IPS DF 6.9 (cell line): Measurements from ENCODE around the gene PGP.
A peak's percentile ranks its signal among the peaks of the same experiment; 100 is the strongest.
"Not testable (repeated sequence)": the region's sequence is repeated elsewhere in the genome, so short reads cannot be mapped to it uniquely, and the experiment has no call there.

ENCODE experiments used
- DNase-seq: peaks from one replicate; pipeline ENCODE4 v3.0.0-alpha.2; 2013; ENCODE audit warnings: low read depth, low spot score
- H3K27ac ChIP-seq: one replicate; pipeline ENCODE4 v1.5.1; 2013; ENCODE audit warnings: low read length, control low read depth
- H3K27me3 ChIP-seq: 2 replicates; pipeline ENCODE4 v1.6.1; 2013; ENCODE audit warnings: mild to moderate bottlenecking, low read length; ENCODE audit not compliant: control insufficient read depth, insufficient read depth
- H3K36me3 ChIP-seq: 2 replicates; pipeline ENCODE4 v1.6.1; 2013; ENCODE audit warnings: low read length; ENCODE audit not compliant: control insufficient read depth, insufficient read depth
- H3K4me1 ChIP-seq: 2 replicates; pipeline ENCODE4 v1.6.1; 2013; ENCODE audit warnings: low read length; ENCODE audit not compliant: control insufficient read depth, insufficient read depth
- H3K4me3 ChIP-seq: 2 replicates; pipeline ENCODE4 v1.5.1; 2013; ENCODE audit warnings: mild to moderate bottlenecking, low read length
- H3K9me3 ChIP-seq: 2 replicates; pipeline ENCODE4 v1.6.1; 2013; ENCODE audit warnings: low read length, inconsistent platforms; ENCODE audit not compliant: control insufficient read depth, insufficient read depth
- WGBS: extraction: QIAGEN DNeasy Blood & Tissue Kit; methylation state at CpG from one replicate; pipeline ENCODE4 v1.1.7; 2013; ENCODE audit warnings: mixed read lengths, missing lambda C conversion rate; ENCODE audit not compliant: insufficient read length, insufficient coverage; 5-methylcytosine and 5-hydroxymethylcytosine counted together

Gene PGP

DNA sequence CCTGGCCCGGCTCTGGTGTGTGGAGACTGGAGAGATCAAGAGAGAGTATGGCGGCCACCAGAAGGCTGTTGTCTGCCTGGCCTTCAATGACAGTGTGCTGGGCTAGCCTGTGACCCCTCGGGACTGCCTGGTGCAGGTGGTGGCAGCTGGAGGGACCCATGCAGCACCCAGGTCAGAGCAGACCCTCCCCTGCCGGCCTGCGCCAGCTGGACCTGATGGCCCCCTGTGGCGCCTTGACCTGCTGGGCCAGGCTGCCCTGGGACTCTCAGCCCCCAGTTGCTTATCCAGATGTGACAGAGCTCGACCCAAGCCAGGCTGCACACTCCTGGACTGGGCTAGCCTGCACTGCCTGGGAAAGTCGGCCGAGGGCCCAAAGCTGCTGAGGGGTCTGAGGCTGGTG, 5.9 kb downstream of the PGP start:
- H3K4me3 ChIP-seq, result no peak overlapping the region
- no peaks in the 10 kb centered on the region for H3K27me3 ChIP-seq
- no peak overlapping the region for H3K27ac ChIP-seq
- H3K9me3 ChIP-seq, result no peaks in the 10 kb centered on the region
- WGBS, result no CpG with 5 or more reads among the region's 9 CpGs
- peaks cover 7% of the 10 kb centered on the region for H3K4me1 ChIP-seq
- no peak for DNase-seq
- H3K36me3 ChIP-seq, result peaks cover 37% of the 10 kb centered on the region

DNA sequence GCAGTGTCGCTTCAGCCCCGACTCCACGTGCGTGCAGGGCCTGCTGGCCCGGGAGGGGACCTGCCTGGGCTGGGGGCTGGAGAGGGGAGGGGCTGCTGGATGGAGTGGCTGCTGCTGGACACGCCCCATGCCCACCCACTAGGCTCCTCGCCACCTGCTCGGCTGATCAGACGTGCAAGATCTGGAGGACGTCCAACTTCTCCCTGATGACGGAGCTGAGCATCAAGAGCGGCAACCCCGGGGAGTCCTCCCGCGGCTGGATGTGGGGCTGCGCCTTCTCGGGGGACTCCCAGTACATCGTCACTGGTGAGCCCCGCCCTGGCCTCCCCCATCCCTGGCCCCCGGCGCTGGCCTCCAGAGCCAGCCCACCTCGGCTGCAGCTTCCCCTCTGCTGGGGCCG, 6.3 kb downstream of the PGP start:
- H3K36me3 ChIP-seq, result peaks cover 37% of the 10 kb centered on the region
- no peak for DNase-seq
- no peak overlapping the region for H3K4me3 ChIP-seq
- no peaks in the 10 kb centered on the region for H3K9me3 ChIP-seq
- peaks cover 7% of the 10 kb centered on the region for H3K4me1 ChIP-seq
- no peaks in the 10 kb centered on the region for H3K27me3 ChIP-seq
- H3K27ac ChIP-seq, result no peak overlapping the region
- WGBS, result no CpG with 5 or more reads among the region's 23 CpGs

DNA sequence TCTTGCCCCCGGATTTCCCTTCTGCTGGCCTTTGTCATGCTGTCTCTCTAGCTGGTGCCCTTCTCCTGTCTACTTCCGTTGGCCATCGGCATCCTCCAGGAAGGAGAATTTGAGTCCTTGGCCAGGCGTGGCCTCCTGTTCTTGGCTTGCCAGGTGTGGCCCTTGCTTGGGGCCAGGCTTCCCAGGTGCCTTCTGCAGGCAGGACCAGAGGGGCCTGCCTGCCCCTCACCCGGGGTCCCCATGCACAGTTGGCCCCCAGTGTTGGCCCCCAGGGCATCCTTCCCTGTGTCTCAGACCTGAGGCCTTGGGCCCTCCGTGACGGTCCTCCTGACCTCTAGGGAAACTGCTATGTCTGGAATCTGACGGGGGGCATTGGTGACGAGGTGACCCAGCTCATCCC, 6.8 kb downstream of the PGP start:
- no peak for DNase-seq
- H3K9me3 ChIP-seq, result no peaks in the 10 kb centered on the region
- WGBS, result no CpG with 5 or more reads among the region's 9 CpGs
- H3K4me3 ChIP-seq, result no peak overlapping the region
- peaks cover 7% of the 10 kb centered on the region for H3K4me1 ChIP-seq
- no peaks in the 10 kb centered on the region for H3K27me3 ChIP-seq
- H3K36me3 ChIP-seq, result peaks cover 37% of the 10 kb centered on the region
- H3K27ac ChIP-seq, result no peak overlapping the region

DNA sequence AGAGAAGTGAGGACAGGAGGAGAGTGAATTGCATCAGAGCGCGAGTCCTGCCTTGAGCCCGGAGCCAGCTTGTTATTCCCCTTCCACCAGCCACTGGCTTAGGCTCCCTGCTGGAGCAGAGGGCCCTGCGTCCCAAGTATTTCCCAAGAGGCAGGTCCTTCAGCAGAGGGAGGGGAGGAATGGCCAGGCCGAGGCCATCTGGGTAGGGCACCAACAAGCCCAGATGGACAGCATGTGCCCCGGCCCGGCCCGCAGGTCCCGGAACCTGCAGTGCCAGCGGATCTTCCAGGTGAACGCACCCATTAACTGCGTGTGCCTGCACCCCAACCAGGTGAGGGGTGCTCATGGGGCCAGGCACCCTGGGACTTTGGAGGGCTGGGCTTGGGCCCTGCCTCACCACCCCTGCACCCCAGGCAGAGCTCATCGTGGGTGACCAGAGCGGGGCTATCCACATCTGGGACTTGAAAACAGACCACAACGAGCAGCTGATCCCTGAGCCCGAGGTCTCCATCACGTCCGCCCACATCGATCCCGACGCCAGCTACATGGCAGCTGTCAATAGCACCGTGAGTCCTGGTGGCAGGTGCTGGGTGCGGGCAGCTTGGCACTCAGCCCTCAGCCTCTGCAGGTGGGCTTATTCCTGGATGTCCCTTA, 7.7 kb downstream of the PGP start:
- Histone ChIP-seq H3K4me1 (peaks cover 7% of the 10 kb centered on the region), H3K9me3 (no peaks in the 10 kb centered on the region), H3K27me3 (no peaks in the 10 kb centered on the region), H3K36me3 (peaks cover 28% of the 10 kb centered on the region), H3K4me3 (no peak overlapping the region), H3K27ac (no peak overlapping the region)
- WGBS, result no CpG with 5 or more reads among the region's 23 CpGs
- DNase-seq, result no peak

DNA sequence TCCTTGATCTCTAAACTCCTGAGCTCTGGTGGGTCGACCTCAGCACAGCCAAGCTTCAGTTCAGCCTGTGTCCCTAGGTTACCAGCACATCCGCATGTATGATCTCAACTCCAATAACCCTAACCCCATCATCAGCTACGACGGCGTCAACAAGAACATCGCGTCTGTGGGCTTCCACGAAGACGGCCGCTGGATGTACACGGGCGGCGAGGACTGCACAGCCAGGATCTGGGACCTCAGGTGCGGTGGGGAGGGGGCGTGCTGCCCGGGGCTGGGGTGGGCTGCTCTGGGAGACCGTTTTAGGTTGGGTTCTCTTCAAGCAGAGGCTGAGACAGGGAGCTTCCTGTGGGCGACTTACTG, 8.2 kb downstream of the PGP start:
- Histone ChIP-seq H3K4me3 (no peak overlapping the region; the same call in 1 of the 2 replicates), H3K4me1 (peaks cover 7% of the 10 kb centered on the region), H3K9me3 (no peaks in the 10 kb centered on the region), H3K36me3 (peaks cover 27% of the 10 kb centered on the region), H3K27me3 (no peaks in the 10 kb centered on the region), H3K27ac (no peak overlapping the region)
- no CpG with 5 or more reads among the region's 18 CpGs for WGBS
- no peak for DNase-seq

DNA sequence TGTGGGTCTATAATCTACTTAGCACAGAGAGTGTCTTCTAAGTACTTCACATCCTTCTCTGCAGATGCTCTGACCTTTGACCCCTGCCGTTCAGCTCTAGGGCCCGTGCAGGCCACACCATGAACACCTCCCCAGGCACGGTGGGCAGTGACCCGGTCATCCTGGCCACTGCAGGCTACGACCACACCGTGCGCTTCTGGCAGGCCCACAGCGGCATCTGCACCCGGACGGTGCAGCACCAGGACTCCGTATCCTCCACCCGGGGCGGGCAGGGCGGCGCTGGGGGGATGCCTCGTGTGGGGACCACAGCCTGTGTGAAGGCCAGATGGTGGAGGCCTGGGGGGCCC, 8.7 kb downstream of the PGP start:
- Histone ChIP-seq H3K27me3 (no peaks in the 10 kb centered on the region), H3K4me3 (peak overlapping the region; percentile 70), H3K4me1 (peaks cover 5% of the 10 kb centered on the region; the same call in 1 of the 2 replicates), H3K36me3 (peaks cover 27% of the 10 kb centered on the region), H3K9me3 (no peaks in the 10 kb centered on the region), H3K27ac (no peak overlapping the region)
- no CpG with 5 or more reads among the region's 16 CpGs for WGBS
- DNase-seq, result no peak

DNA sequence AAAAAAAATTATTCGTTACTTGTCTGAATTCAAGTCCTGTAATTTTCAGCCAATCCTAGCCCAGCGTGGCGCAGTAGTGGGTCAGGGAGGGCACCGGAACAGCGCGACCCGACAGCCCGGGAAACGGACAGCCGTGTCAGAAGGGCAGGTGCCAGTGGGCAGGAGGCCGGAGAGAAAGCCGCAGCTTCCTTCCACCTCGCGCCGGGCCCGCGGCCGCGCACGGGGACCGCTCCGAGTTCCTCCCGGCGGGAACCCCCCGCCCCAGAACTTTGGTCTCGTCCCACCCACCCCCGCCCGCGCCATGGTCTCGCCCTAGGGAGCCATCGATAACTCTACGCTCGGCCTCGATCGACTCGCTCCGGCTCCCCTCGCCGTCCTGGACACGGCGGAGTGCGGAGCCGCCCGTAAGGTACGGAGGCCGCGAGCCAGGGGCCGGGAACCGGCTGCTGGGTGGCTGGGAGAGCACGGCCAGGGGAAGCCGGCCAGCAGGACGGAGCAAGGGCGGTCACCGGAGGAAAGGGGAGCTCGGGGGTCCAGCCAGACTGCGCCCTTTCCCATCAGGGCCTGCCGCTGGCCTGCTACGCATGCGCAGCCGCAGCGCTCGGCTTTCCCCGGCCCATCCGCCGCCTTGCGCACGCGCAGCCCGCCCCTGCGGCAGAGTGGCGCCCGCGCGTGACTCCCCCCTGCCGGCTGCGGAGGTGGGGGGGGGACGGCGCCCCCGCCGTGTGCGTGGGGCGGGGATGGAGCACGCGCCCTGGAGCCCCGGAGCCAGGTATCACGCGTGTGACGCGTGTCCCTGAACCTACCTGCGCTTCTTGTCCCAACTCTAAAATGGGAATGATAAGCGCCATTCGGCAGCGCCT, 9.3 kb downstream of the PGP start, which contains the start of gene MLST8:
Gene MLST8, plus strand, starts transcription at position 351 of the 863 bp plus-strand sequence. CDS start 632 bp downstream, outside the sequence.
- no peaks in the 10 kb centered on the region for H3K9me3 ChIP-seq
- no peaks in the 10 kb centered on the region for H3K27me3 ChIP-seq
- peaks cover under 1% of the 10 kb centered on the region; the same call in 1 of the 2 replicates for H3K4me1 ChIP-seq
- peak within 1 kb of the TSS; percentile 70 for H3K4me3 ChIP-seq
- H3K27ac ChIP-seq, result no peak within 1 kb of the TSS
- no peak for DNase-seq
- no CpG with 5 or more reads among the region's 93 CpGs for WGBS
- peaks cover 27% of the 10 kb centered on the region for H3K36me3 ChIP-seq

DNA sequence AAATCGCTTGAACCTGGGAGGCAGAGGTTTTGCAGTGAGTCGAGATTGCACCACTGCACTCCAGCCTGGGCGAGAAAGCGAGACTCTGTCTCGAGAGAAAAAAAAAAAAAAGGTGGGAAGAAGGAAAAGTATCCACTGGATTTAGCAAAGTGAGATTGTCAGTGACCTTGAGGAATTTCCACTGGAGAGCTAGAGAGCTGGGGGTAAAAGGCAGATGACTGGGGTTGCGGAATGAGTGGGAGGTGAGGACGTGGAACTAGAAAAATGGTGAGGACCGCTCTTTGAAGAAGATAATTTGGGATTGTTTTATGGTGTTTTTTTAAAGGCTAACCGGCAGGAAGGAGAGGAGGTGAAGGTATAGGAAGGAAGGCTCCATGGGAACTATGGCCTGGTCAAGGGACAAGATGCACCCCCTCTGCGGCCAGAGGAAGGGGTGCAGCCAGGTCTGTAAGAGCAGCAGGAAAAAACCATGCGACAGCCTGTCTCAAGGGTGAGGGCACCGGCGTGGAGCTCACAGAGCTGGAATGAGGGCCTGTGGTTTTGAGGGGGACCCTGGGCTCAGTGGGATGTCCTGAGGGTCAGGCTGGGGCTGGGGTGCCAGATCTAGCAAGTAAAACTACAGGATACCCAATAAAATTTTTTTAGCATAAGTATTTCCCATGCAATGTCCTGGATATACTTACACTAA, 10.1 kb downstream of the PGP start:
- DNase-seq, result no peak
- WGBS, result 100% methylated on average over 4 of the region's 13 CpGs
- Histone ChIP-seq H3K27me3 (no peaks in the 10 kb centered on the region), H3K9me3 (no peaks in the 10 kb centered on the region), H3K36me3 (peaks cover 27% of the 10 kb centered on the region), H3K27ac (no peak overlapping the region), H3K4me3 (peak overlapping the region; percentile 70; the same call in 1 of the 2 replicates), H3K4me1 (no peaks in the 10 kb centered on the region; the same call in 1 of the 2 replicates)

DNA sequence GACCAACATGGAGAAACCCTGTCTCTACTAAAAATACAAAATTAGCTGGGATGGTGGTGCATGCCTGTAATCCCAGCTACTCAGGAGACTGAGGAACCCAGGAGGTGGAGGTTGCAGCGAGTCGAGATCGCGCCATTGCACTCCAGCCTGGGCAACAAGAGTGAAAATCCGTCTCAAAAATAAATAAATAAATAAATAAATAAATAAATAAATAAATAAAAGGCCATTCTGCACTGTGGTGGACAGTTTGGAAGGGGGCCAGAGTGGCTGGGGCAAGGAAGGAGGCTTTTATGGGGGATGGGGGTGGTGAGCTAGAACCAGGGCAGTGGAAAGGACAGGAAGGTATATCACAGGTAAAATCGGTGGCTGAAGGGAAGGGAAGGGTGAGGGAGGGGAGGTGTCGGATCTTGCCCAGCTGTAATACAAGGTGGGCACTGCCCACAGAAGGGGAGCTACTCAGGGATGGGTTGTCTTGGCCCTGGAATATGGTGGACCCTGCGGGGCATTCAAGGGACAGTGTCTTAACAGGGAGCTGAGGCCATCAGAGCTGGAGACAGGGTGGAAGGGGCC, 11.4 kb downstream of the PGP start:
- DNase-seq, H3K27ac ChIP-seq, H3K4me1 ChIP-seq, H3K4me3 ChIP-seq, H3K27me3 ChIP-seq, H3K9me3 ChIP-seq: not testable (repeated sequence)
- peaks cover 13% of the 10 kb centered on the region for H3K36me3 ChIP-seq
- no CpG with 5 or more reads among the region's 8 CpGs for WGBS

DNA sequence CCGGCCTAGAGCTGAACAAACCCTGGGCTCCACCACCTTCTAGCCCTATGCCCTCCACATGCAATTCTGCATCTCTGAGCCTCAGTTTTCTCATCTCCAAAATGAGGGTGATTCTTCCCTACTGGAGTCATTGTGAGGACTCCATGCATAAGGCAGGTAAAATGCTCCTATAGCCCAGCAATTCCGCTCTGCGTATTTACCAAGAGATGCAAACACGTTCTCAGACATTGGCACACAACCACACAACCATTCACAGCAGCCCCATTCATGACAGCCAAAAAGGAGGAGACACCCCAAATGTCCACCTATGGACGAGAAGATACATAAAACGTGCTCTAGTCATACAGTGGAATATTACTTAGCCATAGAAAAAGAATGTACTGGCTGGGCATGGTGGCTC, 14.3 kb downstream of the PGP start:
- H3K36me3 ChIP-seq, result no peaks in the 10 kb centered on the region
- peaks cover 4% of the 10 kb centered on the region; the same call in 1 of the 2 replicates for H3K4me1 ChIP-seq
- DNase-seq, result no peak
- H3K27ac ChIP-seq, result no peak overlapping the region
- H3K9me3 ChIP-seq, result no peaks in the 10 kb centered on the region
- no CpG with 5 or more reads among the region's 6 CpGs for WGBS
- H3K4me3 ChIP-seq, result no peak overlapping the region
- H3K27me3 ChIP-seq, result peaks cover 7% of the 10 kb centered on the region; the same call in 1 of the 2 replicates
